RWPE2 (cell line): ENCODE data around the gene IFFO2.

Experiments used
- ATAC-seq: fragments of 200-7000 bp; cut with Tn5 transposase; 3 replicates; pipeline ENCODE4 v1.9.1; 2021; ENCODE audit warnings: low read depth
- DNase-seq: peaks from one replicate; pipeline ENCODE4 v3.0.0-alpha.2; 2020; ENCODE audit warnings: low spot score
- H3K27ac ChIP-seq: fragments of 450-650 bp; 2 replicates; pipeline ENCODE4 v1.5.1; 2017; ENCODE audit warnings: mild to moderate bottlenecking; ENCODE audit not compliant: poor library complexity, severe bottlenecking
- H3K27me3 ChIP-seq: fragments of 250-450 bp; sonication (Bioruptor Pico); 2 replicates; pipeline ENCODE4 v1.5.1; 2021; ENCODE audit warnings: mild to moderate bottlenecking, moderate library complexity; ENCODE audit not compliant: insufficient read depth, poor library complexity, severe bottlenecking
- H3K36me3 ChIP-seq: fragments of 250-450 bp; sonication (Bioruptor Pico); 2 replicates; pipeline ENCODE4 v1.5.1; 2020; ENCODE audit warnings: low read depth, mild to moderate bottlenecking, moderate library complexity
- H3K4me1 ChIP-seq: fragments of 250-450 bp; sonication (Bioruptor Pico); 2 replicates; pipeline ENCODE4 v1.5.1; 2021; ENCODE audit warnings: mild to moderate bottlenecking, moderate library complexity; ENCODE audit not compliant: insufficient read depth, poor library complexity, severe bottlenecking
- H3K4me3 ChIP-seq: fragments of 250-450 bp; sonication (Bioruptor Pico); 2 replicates; pipeline ENCODE4 v1.5.1; 2021; ENCODE audit warnings: mild to moderate bottlenecking, moderate library complexity; ENCODE audit not compliant: severe bottlenecking
- H3K9me3 ChIP-seq: fragments of 250-450 bp; sonication (Bioruptor Pico); 2 replicates; pipeline ENCODE4 v1.5.1; 2021; ENCODE audit warnings: mild to moderate bottlenecking, moderate library complexity; ENCODE audit not compliant: severe bottlenecking
- TF ChIP-seq, protein P1 (sequence below): fragments of 450-650 bp; IDR thresholded peaks from one replicate; pipeline ENCODE4 v1.5.1; 2017; ENCODE audit warnings: mild to moderate bottlenecking, moderate library complexity; ENCODE audit not compliant: poor library complexity, severe bottlenecking

The IFFO2 gene

GRCh38 chr1:18869847-18870594 is 86.5 kb downstream of the IFFO2 start:
- no peak overlapping the region for H3K27ac ChIP-seq
- ATAC-seq (no peak), DNase-seq (no peak)
- H3K4me3 ChIP-seq, result no peak overlapping the region
- TF ChIP-seq, protein P1, sequence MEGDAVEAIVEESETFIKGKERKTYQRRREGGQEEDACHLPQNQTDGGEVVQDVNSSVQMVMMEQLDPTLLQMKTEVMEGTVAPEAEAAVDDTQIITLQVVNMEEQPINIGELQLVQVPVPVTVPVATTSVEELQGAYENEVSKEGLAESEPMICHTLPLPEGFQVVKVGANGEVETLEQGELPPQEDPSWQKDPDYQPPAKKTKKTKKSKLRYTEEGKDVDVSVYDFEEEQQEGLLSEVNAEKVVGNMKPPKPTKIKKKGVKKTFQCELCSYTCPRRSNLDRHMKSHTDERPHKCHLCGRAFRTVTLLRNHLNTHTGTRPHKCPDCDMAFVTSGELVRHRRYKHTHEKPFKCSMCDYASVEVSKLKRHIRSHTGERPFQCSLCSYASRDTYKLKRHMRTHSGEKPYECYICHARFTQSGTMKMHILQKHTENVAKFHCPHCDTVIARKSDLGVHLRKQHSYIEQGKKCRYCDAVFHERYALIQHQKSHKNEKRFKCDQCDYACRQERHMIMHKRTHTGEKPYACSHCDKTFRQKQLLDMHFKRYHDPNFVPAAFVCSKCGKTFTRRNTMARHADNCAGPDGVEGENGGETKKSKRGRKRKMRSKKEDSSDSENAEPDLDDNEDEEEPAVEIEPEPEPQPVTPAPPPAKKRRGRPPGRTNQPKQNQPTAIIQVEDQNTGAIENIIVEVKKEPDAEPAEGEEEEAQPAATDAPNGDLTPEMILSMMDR, result no peak
- no peaks in the 10 kb centered on the region for H3K36me3 ChIP-seq
- no peaks in the 10 kb centered on the region for H3K4me1 ChIP-seq
- no peaks in the 10 kb centered on the region for H3K27me3 ChIP-seq
- no peaks in the 10 kb centered on the region for H3K9me3 ChIP-seq

GRCh38 chr1:18868801-18869424 is 87.6 kb downstream of the IFFO2 start:
- TF ChIP-seq, protein P1, result no peak
- DNase-seq, result no peak
- H3K4me3 ChIP-seq, result no peak overlapping the region

DNA sequence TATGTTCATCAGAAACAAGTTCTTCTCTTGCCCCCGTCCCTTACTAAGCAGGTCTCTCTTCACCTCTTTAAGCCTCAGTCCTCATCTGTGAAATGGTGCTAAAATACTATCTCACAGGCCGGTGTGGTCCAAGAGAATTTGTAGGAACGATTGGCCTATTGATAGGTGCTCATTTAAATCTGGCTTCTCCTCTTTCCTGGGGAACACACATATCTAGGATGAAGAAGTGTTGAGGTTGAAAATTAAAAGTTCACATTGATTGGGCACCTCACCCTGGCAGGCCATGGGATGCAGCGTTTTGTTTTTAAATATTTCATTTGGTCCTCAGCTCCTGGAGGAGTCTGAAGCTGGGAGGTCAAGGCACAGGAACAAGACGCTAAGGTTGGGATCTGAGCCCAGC is 88.1 kb downstream of the IFFO2 start:
- no peaks in the 10 kb centered on the region for H3K9me3 ChIP-seq
- no peaks in the 10 kb centered on the region for H3K36me3 ChIP-seq
- H3K27me3 ChIP-seq, result no peaks in the 10 kb centered on the region
- TF ChIP-seq, protein P1, result no peak
- H3K4me3 ChIP-seq, result no peak overlapping the region
- ATAC-seq (no peak), DNase-seq (no peak)
- no peak overlapping the region for H3K27ac ChIP-seq
- H3K4me1 ChIP-seq, result no peaks in the 10 kb centered on the region

More at GRCh38 chr1:18868801-18869424, 87.6 kb downstream of the IFFO2 start:
- Histone ChIP-seq H3K9me3 (no peaks in the 10 kb centered on the region), H3K27ac (no peak overlapping the region), H3K27me3 (no peaks in the 10 kb centered on the region), H3K36me3 (no peaks in the 10 kb centered on the region), H3K4me1 (no peaks in the 10 kb centered on the region)
- no peak for ATAC-seq

- ATAC-seq (no peak), DNase-seq (no peak)
- TF ChIP-seq, protein P1, result no peak
- Histone ChIP-seq H3K9me3 (no peaks in the 10 kb centered on the region), H3K4me1 (no peaks in the 10 kb centered on the region), H3K4me3 (no peak overlapping the region), H3K36me3 (no peaks in the 10 kb centered on the region), H3K27me3 (no peaks in the 10 kb centered on the region), H3K27ac (no peak overlapping the region)
Observed at GRCh38 chr1:18866846-18867245, 89.6 kb downstream of the IFFO2 start.

- no peaks in the 10 kb centered on the region for H3K27me3 ChIP-seq
- DNase-seq, result no peak
- ATAC-seq, result no peak
- TF ChIP-seq, protein P1, result no peak
- H3K36me3 ChIP-seq, result no peaks in the 10 kb centered on the region
- H3K27ac ChIP-seq, result no peak overlapping the region
- H3K9me3 ChIP-seq, result no peaks in the 10 kb centered on the region
- no peak overlapping the region for H3K4me3 ChIP-seq
- no peaks in the 10 kb centered on the region for H3K4me1 ChIP-seq
Observed at GRCh38 chr1:18866314-18866713, 90.2 kb downstream of the IFFO2 start.
